Hematopoietic multipotent progenitor cell treated with erythropoietin and hydrocortisone succinate and interleukin-3 and kit ligand, for 4 days (in vitro differentiated cells): Measurements from ENCODE around the gene OXCT1.
"Not testable (repeated sequence)": the region's sequence is repeated elsewhere in the genome, so short reads cannot be mapped to it uniquely, and the experiment has no call there.

Experiments used
- DNase-seq: peaks from one replicate; pipeline ENCODE4 v3.0.0-alpha.2; 2015

The OXCT1 gene

DNA sequence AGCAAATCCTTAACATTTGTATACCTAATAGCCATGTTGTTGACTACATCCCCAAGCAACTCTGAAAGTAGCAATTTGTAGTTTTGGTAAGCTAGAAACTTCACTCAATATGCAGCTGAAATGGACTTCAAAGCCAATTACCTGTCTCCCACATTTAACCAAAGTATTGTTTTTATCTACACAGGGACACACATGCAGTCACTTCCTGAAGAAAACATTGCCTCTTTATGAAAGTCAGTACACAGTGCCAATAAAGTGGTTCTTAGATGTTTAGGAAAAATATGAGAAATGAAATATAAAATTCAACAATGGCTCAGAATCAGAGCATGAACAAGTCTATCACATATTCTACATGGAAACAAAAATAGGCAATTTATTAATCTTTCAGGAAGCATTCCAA, 49.2 kb downstream of the OXCT1 start:
- no peak for DNase-seq

DNA sequence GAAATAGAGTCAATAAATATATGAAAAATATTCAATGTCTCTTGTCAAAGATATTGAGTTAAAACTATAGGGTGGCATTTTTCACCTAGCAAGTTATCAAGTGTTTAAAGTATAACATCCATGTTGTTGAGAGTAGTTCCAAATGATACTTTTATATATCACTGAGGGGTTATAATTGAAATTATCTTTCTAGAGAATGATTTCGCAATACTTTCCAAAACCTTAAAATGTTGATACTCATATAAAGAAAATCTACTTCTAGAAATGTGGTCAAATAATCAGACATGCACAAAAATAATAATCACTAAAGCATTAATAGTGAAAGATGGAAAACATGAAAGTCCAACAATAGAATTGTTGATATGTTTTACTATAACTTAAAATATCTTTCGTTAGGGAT, 50.1 kb downstream of the OXCT1 start:
- no peak for DNase-seq

DNA sequence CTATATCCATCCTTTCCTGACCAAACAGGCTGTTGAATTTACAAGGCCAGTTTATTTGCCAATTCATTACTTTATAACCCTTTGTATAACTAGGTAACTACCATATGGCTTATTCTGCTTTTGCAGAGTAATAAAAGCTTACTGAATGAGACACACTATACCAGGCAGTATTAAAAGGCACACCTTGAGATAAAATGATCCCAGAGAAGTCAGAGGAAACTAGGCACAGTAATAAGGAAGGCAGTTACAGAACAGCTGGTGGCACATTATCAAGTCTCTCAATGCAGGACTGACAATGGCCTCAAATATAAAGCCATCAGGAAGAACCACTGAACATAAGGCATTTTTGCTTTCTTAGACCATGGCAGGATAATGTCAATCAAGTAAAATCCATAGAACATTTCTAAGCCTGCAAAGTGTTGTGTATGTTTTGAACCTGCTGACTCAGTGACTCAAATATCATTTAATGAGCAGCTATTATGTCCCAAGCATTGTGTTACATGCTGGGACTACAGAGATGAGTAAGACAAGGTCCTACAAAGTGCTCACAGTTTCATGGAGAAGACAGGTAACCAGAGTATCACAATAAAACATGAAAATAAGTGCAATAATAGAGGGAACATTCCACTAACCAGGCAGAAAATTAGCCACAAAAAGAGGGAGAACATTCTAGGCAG, 52.5 kb downstream of the OXCT1 start:
- no peak for DNase-seq

DNA sequence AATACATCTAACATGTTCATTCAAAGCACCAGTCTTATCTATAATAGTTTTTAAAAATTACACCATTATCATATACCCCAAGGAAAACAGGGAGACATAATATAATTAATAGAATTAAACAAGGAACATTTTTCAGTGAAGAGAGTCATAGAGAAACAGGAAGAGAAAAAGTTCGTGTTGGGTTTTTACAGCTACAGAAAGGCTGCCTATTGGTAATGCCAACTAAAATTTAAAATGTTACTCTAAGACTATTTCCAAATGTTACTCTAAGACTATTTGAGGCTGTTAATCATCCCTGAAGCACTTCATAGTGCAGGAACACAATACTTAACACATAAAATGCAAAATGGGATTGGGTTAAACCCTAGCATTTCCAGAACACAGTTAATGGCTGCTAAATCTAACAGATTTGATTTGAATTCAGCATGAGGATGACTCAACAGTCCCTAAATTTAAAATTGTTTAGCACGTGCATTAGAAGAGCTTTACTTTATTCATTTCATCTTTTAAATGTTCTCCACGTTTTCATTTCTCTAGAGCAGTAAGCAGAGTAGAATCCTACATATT, 54.5 kb downstream of the OXCT1 start:
- no peak for DNase-seq

DNA sequence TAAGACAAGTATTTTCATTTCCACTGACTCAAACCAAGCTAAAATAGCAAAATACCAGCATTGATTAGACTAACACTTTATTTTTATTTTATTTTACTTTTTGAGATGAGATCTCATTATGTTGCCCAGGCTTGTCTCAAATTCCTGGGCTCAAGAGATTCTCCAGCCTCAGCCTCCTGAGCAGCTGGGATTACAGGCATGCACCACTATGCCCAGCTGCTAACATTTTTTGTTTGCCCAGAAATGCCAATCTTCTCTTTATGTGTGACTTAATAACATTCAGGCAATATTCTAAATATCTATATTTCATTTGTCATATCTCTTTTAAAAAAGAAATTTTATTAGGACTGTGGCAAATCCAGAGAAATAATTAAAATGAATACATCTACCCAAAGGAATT, 55.0 kb downstream of the OXCT1 start:
- no peak for DNase-seq

DNA sequence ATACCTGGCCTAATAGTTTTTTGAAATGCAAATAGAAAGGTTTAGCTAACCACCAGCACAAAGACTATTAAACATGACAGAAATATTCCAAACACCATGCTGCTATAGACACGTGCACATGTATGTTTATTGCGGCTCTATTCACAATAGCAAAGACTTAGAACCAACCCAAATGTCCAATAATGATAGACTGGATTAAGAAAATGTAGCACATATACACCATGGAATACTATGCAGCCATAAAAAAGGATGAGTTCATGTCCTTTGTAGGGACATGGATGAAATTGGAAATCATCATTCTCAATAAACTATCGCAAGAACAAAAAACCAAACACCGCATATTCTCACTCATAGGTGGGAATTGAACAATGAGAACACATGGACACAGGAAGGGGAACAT, 55.9 kb downstream of the OXCT1 start:
- not testable (repeated sequence) for DNase-seq

DNA sequence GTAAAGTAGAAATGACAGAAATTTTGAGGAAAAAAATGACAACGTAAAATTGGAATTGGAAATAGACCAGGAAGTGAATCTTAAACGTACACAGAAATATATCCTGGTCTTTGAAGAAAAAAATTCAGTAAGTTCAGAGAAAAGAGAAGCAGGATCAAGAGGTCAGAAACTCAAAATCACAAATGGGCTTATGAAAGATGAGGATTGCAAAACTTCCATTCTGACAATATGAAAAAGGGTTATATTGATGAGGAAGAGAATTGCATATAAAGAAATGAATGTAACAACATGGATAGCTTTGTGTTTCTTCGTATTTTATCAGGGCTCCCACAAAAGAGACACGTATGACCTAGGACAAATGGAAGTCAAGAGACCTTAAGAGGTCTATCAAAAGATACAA, 58.1 kb downstream of the OXCT1 start:
- DNase-seq = no peak

DNA sequence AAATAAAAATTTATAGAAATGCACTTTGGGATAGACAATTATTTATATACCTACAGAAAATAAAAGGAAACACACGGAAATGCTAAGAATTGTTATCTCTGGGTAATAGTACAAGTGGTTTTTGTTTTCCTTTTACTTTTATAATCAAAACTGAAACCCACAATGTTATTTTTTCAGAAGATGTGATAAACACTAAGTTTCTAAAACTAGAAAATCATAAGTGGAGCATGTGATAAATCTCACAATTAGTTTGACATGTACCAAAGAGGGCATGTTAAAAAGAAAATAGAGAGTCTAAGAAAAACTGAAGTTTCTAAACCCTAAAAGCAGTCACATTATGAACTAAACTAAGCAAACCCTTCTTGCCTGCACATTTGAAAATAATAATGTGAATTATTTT, 61.1 kb downstream of the OXCT1 start:
- no peak for DNase-seq

DNA sequence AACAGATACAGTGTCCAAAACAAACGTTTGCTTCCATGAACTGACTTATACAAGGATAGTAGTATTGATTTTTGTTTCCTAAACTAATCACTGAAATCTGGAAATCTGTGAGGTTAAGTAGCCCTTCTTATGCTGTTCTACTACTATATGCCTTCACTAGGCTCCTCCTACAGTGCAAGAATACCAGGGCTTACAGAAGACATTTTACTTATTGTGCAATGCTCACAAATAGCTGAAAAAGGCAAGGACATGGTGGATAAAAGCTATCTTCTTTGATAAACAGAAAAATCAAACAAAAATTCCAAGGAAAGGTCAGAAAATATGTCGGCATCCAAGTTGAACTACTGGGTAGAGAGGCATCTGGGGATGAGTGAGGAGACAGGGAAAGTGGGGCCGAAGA, 61.9 kb downstream of the OXCT1 start:
- DNase-seq = no peak

DNA sequence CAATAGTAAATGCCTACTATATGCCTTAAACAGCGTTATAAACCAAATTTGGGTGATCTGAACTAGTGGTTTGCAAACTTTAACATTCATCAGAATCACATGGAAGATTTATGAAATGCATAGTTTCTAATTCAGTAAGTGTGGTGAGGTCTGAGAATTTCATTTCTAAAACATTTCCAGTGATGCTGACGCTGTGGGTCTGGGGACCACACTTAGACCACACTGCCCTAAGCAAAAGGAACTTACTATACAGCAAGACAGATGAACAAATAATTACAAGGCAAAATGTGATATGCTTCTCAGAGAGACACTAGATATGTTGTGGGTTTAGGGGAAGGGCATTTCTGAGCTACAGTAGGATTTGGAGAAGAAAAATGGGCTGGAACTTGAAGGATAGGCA, 72.6 kb downstream of the OXCT1 start:
- DNase-seq = no peak

DNA sequence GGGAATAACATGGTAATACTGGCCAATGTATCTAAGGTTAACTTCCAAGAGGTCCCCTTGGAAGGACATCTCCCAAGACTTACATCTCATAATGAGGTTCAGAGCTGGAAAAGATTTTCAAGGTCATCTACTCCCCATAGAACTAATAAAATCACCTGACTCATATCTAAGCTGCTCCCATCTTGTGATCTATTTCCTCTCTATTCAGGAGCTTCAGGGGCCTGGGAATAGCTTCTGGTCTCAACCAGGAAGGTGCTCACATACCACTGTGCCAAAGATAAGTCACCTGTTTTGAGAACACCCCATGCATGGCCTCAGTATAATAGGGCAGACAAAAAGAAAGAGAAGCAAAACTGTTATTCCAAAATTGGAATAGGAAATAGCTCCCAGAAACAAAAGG, 74.2 kb downstream of the OXCT1 start:
- DNase-seq = no peak

DNA sequence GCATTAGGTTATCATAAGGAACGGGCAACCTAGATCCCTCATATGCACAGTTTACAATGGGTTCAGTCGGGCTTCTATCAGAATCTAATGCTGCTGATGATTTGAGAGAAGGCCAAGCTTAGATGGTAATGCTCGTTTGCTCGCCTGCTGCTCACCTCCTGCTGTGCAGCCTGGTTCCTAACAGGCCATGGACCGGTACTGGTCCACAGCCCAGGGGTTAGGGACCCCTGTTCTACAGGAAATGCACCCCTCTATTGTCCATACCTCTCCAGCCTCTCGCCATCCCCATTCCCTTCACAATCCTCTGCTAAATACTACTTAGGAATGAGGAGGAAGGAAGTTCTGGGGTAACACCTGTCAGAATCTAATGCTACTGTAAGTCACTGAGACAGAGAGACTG, 75.1 kb downstream of the OXCT1 start:
- no peak for DNase-seq

DNA sequence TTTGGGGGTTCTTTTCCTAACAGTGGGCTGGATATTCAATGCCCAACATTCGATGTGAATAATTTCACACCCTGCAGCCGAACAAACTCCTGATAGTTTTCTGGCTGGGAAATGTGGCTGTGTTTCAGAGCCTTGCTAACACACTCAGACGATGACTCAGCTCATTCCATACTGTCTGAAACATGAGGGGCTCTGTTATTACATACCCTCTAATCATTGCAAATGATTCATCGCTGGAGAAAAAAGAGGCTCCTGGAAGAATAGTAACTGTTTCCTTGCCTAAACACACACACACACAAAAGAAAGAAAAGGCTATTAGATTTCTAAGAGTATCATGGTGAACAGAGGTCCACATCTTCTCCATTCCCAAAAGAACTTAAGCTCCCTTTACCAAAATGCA, 75.8 kb downstream of the OXCT1 start:
- no peak for DNase-seq

DNA sequence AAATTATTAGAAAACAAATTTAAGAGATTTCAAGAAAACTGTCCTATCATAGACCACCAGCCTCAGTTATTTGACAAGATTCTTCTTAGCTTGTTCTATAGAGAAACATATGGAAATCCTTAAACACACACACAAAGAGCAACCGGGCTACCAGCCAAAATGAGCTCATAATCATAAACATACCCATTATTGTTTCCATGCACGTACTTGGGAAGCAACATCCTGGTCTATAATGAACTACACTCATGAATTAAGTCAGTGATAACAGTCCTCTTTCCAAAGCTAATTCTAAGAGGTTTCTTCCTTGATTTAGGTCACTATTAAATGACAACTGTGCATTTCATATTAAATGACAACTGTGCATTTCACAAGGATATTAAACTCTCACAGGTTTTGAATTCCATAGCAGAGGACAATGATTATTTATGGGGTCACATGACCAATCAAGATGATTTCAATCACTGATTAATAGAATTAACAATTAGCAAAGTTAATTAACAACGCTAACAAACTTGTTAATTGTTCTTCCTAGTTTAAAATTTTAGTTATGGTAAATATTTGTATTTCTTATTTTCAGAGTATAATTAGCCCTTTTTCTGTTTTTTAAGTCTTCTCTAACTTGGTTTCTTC, 77.0 kb downstream of the OXCT1 start:
- no peak for DNase-seq

DNA sequence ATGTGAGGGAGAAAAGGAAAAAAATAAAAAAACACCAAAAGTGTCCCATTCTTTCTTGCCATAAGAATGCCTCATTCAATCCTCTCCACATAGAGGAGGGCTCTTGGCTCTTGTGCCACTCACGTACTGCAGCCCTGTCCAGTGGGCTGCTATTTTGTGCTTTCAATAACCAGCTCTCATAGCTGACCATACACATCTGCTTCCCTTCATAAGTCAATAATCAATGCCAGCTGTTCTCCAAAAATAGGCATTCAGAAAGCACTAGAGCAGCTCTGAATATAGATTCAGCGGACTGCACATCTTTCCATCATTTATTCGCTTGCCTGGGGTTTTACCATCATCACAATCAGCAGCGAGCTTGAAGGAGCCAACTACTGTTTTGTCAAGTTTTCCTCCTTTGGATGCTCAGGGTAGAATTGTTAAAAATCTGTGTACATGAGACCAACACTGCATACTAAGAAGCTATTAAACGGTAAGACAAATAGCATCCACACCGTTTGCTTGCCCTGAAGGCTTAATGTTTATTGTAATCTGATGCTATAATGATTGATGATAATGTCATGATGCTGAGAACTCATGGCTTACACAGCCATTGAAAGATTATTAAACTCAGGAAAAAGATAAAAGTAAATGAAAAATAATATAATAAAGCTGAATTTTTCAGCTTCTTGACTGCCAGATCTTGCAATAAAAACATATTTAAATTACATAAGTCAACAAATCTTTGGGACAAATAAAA, 80.0 kb downstream of the OXCT1 start:
- DNase-seq = no peak

DNA sequence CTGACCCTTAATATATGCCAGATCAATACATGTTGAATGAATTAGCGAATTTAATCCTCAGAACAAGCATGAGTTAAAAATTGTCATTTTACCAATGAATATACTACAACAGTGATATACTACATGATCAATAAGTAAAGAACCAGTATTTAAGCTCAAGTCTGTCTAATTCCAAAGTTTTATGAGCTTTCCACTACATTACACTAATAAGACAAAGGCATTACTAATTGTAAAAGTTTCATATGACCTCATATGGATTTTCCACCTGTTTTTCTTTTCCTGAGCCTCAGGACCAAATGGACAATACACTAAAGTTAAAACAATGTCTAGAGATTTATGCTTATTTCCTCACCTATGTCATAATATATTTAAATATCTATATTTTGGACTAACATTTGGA, 80.8 kb downstream of the OXCT1 start:
- no peak for DNase-seq

DNA sequence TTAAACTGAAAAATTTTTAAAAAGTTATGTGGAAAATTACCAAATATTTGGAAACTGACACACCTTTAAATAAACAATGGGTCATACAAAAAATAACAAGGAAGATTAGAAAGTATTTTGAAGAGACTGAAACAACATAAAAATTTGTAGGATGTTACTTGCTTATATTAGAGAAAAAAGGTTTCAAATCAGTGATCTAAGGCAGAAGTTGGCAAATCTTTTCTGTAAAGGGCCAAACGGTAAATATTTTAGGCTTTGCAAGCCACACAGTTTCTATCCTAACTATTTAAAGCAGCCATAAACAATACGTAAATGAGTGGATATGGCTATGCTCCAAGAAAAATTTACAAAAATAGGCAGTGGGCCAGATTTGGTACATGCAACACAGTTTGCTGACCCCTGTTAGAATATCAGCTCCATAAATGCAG, 81.3 kb downstream of the OXCT1 start:
- DNase-seq = no peak

DNA sequence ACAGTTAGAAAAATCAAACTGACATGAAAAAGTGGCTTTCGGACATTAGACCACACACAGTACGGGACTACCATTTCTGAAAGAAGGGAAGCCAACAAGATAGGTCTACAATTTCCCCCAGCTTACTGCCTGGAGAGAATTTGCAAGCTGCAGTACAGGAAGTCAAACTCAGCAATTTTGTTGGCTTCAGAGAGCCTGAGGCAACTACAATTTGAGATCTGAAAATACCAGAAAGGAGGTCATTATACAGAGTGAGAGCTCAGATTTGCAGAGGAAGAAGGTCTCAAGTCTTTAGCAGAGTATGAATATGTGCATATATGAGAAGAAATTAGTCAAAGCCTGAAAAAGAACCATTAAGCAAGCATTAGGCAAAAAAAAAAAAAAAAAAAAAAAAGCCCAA, 83.0 kb downstream of the OXCT1 start:
- DNase-seq = no peak

DNA sequence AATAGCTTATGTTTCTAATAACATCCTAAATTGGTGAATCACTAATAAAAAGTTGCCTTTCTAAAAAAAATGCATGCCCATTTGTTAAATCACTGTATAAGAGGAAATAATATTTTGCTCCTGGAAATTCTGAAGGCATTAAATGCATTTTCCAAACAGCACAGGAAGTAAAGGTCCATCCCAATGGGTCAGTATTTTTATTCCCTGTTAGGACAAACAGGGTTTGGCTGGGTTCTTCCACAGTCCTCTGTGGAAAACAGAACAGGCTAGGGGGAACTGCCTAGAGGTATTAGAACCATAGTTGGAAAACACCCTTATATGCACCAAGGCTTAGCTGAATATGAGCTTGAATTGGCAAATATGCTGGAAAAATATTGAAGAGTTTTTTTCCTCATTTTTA, 85.2 kb downstream of the OXCT1 start:
- no peak for DNase-seq

DNA sequence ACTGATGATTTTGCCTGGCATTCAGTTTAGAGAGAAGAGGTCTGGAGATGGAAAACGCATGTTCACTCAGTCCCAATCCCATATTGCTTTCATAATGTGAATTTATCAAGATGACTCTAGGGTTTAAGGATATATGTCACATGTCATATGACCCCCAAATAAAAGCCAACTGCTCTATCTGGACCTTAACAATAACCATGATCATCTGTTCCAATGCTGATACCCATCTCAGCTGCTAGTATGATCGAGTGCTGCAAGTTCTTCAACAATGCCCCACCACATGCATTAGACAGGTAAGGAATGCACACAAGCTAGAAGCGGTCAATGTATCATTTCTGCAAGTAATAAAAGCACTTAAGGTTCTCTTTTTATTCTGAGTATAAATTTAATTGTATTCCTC, 91.8 kb downstream of the OXCT1 start:
- no peak for DNase-seq

DNA sequence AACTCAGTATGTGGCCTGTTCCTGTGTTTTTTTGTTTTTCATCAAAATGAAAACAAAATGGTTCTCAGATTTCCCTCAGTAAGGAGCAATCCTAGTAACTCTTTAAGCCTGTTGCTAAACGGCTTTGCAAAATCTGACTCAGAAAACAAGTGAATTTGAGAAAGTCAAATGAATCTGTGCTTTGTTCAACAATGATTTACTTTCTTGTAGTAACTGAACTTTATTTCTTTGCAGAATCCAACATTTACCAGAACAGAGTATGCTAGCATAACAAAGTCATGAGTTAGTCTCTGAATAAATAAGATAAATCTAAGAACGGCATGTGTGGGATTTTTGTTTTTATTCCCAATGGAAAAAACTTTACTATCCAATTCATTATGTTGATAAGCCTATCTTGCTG, 93.8 kb downstream of the OXCT1 start:
- DNase-seq = no peak

DNA sequence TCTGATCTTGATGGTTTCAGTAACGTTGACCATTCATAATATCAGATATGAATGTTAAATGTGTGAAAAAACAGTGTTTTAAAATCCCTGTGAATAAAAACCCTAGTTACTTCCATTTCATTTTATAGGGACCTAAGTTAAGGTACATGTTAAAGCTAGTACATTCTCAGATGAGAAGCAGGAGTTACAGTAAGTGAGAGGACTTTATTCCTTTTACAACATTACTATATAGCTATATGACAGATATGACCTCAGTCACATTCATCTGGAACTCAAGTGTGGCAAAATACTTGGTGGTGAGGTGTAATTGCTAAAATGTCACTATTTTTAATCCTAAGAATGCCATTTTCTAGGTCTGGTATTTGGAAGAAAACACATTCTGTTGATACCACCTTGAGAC, 96.4 kb downstream of the OXCT1 start:
- DNase-seq = no peak

DNA sequence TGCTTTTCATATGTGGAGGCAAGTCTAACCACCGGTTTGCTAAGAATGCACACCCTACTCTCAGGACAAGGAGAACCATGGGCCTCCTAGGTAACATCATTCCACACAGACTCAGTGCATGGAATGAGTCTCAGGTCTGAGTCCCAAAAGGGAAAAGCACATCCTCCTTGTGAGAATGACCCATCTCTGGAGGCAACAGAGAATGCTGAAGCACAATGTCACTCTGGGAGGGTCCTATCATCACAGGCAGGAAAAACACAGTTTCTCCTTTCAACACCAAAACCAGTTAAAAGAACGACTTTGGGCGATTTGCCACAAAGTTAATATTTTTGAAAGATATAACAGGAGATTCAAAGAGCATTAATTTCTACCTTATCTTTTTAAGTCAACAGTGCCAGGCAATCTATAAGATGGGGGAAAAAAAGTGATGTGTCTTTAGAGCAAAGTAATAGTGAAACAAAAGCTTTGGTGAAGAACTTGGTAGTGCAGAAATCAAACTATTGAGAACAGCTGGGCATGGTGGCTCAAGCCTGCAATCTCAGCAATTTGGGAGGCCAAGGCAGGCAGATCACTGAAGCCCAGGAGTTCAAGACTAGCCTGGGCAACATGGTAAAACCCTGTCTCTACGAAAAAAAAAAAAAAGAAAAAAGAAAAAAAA, 97.3 kb downstream of the OXCT1 start:
- DNase-seq = no peak

DNA sequence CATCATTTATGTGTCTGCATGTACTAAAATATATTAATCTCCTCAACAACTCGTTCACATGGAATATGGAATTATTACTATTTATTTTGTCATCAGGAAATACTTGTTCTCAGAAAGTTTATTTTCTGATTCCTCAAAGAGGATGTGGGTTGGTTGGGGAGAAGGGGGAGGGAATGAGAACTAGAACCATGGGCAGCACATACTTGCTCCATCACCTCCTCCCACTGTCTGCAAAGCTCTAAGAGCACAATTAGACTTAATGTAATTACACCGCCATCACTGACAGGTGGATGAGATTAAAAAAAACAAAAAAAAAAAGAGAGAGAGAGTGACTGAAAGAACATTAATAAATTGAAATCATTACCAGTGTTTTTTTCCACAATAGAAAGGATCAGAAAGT, 98.2 kb downstream of the OXCT1 start:
- DNase-seq = peak; percentile 15
